DOHH2 (cell line): ENCODE results near the gene SLC25A5.

Source experiments
- EZH2phosphoT487 ChIP-seq: fragments of 200-600 bp; sonication (generic); IDR thresholded peaks from 2 replicates; pipeline ENCODE4 v1.6.1; 2017; ENCODE audit warnings: borderline replicate concordance, mild to moderate bottlenecking, antibody characterized with exemption, low read length, moderate library complexity, mixed read lengths
- TF ChIP-seq, protein P1 (sequence below): fragments of 200-600 bp; sonication (generic); IDR thresholded peaks from one replicate; pipeline ENCODE4 v1.5.1; 2014; ENCODE audit warnings: antibody characterized with exemption, mild to moderate bottlenecking, low read depth, low read length; ENCODE audit not compliant: poor library complexity, severe bottlenecking

DNA sequence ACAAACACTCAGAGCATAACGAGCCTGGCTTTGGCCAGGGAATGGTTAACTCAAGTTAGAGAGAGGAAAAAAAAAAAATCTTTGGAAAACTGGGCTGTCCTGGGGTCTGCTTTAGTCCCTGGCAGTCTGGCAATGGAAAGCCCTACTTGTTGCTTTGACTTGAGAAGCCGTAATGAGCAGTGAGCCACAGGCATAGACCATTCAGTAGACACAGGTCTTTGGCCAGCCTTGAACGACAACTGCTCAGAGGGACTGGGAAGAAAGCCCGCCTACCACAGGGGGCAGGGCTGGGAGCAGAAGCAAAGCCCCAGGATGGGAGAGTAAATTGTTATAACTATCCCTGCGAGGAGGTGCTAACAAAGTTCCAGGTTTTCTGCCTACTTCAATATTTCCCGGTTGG, 43.2 kb upstream of the SLC25A5 start:
- TF ChIP-seq, protein P1, sequence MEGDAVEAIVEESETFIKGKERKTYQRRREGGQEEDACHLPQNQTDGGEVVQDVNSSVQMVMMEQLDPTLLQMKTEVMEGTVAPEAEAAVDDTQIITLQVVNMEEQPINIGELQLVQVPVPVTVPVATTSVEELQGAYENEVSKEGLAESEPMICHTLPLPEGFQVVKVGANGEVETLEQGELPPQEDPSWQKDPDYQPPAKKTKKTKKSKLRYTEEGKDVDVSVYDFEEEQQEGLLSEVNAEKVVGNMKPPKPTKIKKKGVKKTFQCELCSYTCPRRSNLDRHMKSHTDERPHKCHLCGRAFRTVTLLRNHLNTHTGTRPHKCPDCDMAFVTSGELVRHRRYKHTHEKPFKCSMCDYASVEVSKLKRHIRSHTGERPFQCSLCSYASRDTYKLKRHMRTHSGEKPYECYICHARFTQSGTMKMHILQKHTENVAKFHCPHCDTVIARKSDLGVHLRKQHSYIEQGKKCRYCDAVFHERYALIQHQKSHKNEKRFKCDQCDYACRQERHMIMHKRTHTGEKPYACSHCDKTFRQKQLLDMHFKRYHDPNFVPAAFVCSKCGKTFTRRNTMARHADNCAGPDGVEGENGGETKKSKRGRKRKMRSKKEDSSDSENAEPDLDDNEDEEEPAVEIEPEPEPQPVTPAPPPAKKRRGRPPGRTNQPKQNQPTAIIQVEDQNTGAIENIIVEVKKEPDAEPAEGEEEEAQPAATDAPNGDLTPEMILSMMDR = no peak
- no peak for TF ChIP-seq EZH2phosphoT487
